Superior temporal gyrus (tissue), 1 donor: ENCODE data around the gene LYPD5.
"Not testable (repeated sequence)": the region's sequence is repeated elsewhere in the genome, so short reads cannot be mapped to it uniquely, and the experiment has no call there.

ENCODE experiments used
- DNase-seq: peaks from one replicate; pipeline ENCODE4 v3.0.0-alpha.2; 2016; ENCODE audit errors: extremely low spot score

The LYPD5 gene, protein sequence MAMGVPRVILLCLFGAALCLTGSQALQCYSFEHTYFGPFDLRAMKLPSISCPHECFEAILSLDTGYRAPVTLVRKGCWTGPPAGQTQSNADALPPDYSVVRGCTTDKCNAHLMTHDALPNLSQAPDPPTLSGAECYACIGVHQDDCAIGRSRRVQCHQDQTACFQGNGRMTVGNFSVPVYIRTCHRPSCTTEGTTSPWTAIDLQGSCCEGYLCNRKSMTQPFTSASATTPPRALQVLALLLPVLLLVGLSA

DNA sequence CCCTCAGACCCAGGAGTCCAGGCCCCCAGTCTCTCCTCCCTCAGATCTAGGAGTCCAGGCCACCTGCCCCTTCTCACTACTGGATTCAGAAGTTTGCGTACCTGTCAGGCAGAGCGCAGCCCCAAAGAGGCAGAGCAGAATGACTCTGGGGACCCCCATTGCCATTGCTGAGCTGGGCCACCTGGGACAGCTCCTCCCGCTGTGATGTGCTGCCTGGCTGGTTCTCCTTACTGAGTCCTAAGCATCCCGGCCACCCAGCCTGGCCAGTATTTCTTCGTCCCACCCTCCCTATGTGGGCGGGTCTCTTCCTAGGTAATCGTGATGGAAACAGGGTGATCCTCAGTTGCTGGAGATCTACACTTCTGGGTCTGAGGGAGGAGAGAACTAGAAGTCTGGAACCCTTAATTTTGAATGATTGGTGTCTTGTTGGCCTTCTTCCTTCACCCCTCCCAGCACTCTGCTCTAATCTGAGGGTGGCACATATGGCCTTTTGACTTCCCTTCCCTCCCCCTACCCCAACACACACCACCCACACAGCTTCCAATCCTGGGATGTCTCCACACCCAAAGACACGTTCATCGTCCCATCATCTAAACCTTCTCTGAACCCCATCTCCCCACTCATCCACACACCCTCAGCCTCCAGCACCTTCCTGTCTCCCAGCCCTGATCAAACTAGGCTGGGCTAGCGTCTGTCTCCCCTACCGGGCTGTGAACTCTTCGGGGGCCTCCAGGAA is at the start of gene LYPD5:
TSS of gene LYPD5 (minus strand) at position 232 of the 736 bp plus-strand sequence. CDS start at position 165, 67 bp downstream.
- DNase-seq = no peak

DNA sequence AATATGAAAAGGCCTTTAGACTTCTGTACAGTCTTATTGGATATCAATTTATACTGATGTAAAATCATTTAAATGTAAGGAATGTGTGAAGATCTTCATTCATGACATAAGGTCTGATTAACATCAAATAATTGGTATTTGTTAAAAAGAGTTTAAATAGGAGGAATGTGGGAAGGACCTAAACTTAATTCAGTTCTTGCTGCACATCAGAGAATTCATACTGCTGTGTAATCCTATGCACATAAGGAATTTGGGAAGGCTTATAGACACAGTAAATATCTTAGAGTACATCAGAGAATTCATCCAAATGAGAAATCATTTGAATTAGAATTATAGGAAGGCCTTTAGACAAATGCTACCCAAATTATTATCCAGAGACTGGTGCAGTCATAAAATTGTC is 46.6 kb upstream of the LYPD5 start:
- no peak for DNase-seq

DNA sequence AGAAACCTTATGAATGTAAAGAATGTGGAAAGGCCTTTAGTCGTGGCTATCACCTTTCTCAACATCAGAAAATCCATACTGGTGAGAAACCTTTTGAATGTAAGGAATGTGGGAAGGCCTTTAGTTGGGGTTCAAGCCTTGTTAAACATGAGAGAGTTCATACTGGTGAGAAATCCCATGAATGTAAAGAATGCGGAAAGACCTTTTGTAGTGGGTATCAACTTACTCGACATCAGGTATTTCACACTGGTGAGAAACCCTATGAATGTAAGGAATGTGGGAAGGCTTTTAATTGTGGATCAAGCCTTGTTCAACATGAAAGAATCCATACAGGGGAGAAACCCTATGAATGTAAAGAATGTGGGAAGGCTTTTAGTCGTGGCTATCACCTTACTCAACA is 45.6 kb upstream of the LYPD5 start:
- DNase-seq = no peak

DNA sequence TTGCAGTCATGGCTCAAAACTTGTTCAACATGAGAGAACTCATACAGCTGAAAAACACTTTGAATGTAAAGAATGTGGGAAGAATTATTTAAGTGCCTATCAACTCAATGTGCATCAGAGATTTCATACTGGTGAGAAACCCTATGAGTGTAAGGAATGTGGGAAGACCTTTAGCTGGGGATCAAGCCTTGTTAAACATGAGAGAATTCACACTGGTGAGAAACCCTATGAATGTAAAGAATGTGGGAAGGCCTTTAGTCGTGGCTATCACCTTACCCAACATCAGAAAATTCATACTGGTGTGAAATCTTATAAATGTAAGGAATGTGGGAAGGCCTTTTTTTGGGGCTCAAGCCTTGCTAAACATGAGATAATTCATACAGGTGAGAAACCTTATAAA is 45.0 kb upstream of the LYPD5 start:
- no peak for DNase-seq

DNA sequence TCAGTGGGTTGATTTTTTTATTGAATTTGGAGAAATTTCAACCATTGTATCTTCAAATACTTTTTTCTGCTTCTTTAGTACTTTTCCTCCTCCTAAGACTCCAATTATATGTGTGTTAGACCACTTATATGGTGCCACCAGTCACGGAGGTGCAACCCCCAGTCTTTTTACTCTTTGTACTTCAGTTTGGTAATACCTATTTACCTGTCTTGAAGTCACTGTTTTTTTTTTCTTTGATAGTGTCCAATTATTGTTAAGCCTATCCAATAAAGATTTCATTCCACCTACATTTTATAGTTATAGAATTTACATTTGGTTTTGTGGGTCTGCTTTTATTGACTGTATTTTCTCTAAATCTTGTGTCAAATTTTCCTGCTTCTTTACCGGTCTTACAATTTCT is 39.8 kb upstream of the LYPD5 start:
- no peak for DNase-seq

DNA sequence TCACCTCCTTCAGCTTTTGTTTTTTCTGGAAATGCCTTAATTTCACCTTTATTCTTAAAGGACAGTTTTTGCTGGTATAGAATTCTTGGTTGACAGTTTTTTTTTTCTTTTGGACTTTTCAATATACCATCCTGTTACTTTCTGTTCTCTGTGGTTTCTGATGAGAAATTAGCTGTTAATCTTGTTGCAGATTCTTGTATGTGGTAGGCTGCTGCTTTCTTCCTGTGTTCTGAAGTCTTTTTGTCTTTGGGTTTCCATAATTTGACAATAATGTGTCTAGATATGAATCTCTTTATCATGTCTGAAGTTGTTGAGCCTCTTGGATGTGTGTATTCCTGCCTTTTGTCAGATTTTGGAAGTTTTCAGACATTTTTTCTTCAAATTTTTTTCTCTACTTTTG is 36.9 kb upstream of the LYPD5 start:
- no peak for DNase-seq

DNA sequence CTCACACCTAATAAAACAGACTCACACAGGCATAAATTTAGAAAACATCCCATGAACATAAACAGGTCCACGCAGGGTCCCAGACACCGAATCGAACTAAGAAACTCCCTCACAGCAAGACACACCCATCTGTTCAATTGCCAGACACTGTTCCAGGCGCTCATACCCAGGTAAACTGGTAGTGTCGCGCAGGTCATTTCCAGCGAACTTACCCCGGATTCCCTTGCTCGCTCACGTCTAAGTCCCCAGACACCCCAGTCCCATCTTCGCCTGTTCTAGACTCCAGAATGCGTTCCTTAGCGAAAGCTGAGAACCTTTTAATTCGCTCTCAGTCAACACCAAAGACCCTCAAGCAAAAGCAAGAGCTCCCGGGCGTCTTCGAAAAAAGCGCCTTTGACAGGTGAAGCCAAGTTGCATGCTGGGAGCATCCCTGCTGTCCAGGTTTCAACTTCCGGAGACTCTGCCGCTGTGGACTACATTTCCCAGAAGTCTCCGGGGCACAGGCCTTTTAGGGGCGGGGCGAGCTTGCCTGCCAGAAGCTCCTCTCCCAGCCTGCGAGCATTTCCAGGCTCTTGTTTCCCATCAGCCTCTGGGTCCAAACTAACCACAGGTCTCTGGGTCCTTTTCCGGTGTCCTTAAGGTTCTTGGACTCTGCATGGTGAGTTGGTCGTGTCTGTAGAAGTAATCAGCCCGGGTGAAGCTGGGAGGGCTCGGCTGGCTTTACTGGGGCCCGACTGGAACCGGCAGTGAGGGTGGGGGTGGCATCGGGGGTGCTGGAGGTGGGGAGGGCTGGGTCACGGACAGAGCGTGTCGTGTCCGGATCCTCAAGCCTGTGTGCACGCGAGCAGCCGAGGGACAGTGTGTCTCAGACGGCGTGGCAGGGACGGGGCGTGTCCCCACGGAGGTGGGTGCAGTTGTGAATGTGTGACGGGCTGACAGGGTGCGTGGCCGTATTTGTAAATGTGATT is 24.8 kb upstream of the LYPD5 start, which contains the start of gene ZNF283:
TSS of gene ZNF283 (plus strand) at position 535 of the 968 bp plus-strand sequence. CDS start 6,184 bp downstream, outside the sequence.
- peak; percentile 95 for DNase-seq

DNA sequence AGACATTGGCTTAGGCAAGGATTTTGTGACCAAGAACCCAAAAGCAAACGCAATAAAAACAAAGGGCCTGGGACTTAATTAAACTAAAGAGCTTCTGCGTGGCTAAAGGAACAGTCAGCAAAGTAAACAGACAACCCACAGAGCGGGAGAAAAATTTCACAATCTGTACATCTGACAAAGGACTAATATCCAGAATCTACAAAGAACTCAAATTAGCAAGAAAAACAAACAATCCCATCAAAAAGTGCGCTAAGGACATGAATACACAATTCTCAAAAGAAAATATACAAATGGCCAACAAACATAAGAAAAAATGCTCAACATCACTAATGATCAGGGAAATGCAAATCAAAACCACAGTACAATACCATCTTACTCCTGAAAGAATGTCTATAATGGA is 22.3 kb upstream of the LYPD5 start:
- not testable (repeated sequence) for DNase-seq

DNA sequence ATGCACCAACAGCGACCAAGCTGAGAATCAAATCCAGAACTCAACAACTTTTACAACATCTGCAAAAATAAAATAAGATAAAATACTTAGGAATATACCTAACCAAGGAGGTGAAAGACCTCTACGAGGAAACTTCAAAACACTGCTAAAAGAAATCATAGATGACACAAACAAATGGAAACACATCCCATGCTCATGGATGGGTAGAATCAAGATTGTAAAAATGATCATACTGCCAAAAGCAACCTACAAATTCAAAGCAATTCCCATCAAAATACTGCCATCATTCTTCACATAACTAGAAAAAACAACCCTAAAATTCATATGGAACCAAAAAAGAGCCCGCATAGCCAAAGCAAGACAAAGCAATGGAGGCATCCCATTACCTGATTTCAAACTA is 21.6 kb upstream of the LYPD5 start:
- not testable (repeated sequence) for DNase-seq

DNA sequence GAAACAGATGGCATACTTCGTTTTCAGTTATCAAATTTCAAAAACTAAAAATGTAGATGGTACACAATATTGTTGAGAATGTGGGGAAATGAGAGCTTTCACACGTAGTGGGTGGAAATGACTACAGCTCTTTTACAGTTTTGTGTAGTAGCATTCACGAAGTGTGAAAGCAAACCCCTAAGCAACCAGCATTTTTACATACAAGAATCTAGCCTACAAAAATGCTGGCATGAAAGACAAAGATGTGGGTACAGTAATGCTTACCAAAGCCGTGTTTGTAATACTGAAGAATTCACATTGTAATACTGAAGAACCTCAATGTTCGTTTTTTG is 18.6 kb upstream of the LYPD5 start:
- DNase-seq = peak; percentile 18

DNA sequence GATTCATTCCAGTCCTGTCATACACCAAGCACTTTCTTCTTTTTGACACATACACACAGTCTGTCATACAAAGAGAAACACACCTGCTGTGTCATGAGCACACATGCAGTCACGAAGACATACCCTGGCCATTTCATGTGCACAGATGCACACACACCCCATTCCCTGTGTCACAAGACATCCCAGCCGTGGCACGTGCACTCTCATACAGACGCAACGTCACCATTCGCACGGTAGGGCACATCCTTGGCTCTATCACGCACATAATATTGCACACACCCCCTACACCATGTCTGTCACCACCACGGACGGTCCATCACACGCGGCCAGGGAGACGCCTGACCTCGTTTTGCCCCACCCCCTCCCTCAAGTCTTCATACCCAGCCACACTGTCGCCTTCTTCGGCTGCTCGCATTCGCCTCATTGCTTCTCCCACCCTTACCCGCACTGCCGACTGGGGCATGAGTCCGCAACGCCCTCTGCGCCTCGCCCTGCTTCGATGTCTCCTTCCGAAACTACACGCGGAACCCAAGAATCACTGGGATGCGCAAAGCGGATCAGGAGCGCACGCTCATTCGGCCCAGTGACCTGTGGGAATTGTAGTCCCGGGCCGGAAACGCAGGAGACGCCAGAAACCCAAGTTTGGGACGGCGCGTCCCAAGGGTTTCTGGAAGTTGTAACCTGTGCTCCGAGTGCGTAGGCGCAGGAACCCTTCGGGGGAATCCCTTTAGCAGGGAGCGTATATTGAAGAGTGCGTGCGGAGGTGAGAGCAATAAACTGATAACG is 18.0 kb upstream of the LYPD5 start:
- peak; percentile 71 for DNase-seq

DNA sequence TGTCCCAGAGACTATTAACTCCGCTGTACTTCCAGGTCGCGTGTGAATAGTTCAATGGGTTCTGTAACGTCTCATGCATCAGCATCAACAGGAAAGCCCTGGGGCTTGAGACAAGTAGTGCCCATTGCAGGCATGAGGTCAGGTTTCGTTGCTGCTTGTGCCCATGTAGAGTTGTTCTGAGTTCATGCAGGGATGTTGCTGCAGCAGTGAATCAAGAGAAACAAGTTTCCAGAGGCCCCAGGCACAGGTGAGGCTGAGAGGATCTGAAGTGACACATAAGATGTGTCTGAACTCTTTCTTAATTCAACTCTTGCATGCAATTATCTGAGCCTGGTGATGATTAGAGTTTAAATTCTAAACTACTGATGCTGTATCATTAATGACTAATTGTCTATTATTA is 16.3 kb upstream of the LYPD5 start:
- DNase-seq = no peak

DNA sequence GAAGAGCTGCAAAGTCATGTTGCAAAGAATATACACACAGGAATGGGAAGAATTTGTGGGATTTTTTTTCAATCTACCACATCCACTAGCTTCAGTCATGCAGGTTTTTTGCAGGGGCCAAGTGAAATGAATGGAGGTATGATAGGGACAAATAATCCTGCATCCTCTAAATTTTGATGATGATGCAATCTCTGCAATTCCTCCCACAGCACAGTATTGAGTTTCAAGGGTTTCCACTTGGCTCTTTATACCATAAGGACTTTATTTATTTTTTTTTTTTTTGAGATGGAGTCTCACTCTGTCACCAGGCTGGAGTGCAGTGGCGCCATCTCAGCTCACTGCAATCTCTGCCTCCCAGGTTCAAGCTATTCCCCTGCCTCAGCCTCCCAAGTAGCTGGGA is 15.2 kb upstream of the LYPD5 start:
- not testable (repeated sequence) for DNase-seq

DNA sequence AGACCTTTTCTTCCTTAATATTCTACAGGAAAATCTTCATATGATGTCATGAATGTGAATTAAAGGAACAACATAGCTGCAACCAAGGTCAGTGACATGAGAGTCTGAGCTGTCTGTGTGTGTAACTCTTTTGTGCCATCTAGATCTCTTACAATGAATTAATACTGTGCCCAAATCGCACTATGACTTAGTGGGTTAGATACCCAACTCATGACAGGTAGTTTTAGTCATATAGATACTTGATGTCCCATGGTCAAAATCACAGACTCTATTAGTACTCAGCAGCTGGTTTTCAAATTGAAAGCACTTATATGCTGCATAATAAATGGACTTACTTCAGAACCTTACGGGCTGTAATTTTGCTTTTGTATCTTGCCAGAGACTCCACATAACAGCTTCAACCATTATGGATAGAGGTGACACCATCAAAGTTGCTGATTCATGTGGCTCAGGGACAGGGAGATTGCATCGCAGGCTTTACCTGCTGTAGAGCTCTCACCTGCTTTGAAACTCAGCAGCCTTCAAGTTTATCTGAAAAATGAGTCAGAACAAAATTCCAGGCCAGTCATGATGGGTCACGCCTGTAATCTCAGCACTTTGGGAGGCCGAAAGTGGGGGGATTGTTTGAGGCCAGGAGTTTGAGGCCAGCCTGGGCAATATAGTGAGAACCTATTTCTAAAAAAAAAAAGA is 12.6 kb upstream of the LYPD5 start:
- DNase-seq = no peak

DNA sequence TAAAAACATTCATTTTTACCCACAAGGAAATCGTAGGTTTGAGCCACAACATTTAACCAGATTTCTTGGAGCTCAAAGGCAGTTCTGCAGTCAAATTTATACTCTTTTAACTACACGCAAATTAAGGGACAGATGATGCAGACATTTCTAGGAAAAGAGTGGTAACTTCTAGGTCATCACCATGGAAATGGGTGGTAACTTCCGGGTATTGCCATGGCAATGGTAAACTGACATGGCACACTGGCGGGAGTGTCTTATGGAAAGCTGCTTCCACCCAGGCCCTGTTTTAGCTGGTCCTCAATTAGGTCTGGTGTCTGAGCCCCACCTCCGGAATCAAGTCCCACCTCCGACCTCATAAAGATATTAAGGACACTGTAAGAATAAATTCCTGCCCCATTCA is 10.4 kb upstream of the LYPD5 start:
- DNase-seq = no peak

DNA sequence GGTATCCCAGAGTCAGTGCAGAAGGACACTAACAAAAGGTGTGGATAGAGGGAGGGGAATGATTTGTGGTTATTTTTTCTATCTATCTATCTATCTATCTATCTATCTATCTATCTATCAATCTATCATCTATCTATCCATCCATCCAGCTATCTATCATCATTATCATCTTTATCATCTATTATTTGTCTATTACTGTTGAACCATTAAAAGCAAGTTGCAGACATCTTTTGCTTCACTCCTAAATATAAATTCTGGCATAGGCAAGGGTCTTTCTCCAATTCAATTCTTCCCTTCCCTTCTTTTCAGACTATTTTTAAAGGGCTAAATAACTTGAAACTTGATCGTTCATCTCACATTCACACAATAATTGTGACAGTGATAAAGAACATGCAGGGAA is 10.0 kb upstream of the LYPD5 start:
- DNase-seq = no peak

DNA sequence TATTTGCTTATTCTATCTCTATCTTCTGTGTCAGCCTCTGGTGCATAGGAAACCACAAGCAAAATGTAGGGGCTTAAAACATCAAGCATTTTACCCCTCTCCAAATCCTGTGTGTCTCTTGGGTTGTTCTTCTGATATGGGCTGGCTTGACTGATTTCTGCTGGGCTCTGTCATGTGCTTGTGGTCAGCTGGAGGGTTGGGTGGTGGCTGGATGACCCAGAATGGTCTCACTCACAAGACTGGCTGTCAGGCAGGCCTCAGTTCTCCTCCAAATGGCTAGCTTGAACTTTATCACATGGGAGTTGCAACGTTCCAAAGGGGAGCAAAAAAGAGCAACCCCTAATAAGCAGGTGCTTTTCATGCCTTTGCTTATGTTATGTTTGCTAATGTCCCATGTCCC is 9.6 kb upstream of the LYPD5 start:
- DNase-seq = no peak

DNA sequence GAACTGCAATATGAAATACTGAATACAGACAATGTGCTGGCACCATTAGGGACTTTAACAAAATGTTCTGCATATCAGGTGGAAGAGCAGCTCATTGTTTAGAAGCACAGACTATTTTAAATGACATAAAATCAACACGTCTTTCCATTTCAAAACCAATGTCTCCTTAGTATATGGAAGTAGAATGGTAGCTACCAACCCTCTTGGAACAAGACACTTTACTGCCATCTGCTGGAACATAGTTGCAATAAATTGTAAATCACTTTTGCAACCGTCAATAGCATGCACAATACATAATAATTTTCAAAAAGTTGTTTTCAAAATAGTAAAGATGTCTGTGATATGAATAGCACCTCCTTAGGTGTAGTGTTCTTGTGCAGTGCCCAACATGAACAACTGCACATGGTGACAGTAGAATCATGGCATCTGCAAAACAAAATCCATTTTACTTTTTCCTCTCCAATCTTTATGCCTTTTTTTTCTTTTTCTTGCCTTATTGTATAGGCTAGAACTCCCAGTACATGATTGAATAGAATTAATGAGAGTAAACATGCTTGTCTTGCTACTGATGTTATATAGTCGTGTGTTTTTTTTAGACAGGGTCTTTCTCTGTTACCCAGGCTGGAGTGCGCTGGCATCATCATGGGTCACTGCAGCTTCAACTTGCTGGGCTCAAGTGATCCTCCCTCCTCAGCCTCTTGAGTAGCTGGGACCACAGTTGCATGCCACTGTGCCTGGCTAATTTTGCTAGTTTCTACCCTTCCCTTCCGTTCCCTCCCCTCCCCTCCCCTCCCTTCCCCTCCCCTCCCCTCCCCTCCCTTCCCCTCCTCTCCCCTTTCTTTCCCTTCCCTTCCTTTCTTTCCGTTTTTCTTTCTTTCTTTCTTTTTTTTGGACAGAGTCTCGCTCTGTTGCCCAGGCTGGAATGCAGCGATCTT is 7.8 kb upstream of the LYPD5 start:
- DNase-seq = peak; percentile 60

DNA sequence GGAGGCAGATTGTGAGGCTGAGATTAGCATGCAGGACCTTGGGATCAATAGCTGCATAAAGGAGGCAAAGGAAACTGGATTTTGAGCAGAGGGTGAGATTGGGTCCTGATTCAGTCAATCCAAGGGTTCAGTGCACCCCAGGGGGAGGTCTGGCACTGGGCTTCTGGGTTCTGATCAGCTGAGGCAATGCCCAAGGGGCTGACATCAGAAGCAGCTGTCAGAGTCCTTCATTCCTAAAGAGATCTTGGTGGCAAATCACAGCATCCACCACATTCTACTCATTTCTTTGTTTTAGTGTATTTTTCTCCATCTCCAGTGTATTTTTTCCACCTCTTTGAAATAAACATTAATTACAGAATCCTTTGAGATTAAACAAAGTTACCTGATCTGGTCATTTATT is 5.4 kb upstream of the LYPD5 start:
- no peak for DNase-seq

DNA sequence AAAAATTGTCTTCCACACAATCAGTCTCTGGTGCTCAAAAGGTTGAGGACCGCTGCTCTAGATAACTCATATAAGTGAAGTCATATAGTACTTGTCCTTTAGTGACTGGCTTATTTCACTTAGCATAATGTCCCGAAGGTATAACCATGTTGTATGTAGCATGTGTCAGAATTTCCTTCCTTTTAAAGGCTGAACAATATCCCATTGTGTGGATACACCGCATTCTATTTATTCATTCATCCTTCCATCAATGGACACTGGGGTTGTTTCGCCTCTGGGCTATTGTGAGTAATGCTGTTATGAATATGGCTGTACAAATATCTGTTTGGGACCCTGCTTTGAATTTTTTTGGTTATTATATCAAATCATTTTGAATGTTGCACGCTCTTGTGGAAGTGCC is 4.6 kb upstream of the LYPD5 start:
- no peak for DNase-seq
